SIG-M5 treated with dmso at 0.1 percent for 504 hours (cell line): ENCODE measurements around the gene CCDC3.
"Not testable (repeated sequence)": the region's sequence is repeated elsewhere in the genome, so short reads cannot be mapped to it uniquely, and the experiment has no call there.

Source experiments
- DNase-seq: peaks from one replicate; lab custom pipeline; 2025; ENCODE audit not compliant: unreplicated experiment; lab: John Stamatoyannopoulos, UW

Gene CCDC3

DNA sequence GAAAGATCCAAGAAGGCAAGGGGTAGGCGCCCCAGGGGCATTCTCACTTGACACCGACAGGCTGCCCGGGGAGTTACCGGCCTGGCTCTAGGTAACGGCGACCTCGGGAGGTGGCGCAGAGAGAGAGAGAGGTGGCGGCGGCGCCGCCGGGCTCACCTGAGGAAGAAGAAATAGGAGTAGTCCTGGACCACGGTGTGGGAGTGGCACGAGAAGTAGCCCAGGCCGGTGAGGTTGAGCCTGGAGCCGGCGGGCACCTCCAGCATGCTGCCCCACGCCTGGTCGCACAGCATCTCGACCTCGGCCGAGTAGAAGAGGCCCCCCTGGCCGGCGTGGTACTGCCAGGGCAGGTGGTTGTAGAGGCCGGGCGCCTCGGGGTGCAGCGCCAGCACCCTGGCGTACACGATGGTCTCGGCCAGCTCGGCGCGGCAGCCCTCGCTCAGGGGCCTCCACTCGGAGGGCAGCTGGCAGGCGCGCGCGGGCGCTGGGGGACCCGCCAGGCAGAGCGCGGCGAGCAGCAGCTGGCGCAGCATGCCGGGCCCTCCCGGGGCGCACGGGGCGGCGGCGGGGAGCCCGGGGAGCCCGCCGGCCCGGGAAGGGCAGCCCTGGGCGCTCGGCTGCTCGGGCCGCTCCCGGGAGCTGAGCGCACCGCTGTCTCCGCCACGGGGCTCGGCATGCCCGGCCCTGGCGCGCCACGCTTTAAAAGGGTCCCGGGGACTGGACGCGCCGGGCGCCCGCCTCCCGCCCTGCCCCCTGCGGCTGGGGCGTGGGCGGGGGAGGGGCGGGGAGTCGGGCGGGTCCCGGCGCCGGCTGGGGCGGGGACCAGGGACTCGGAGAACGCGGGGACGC is at the start of gene CCDC3:
Gene CCDC3, minus strand, starts transcription at position 673 of the 846 bp plus-strand sequence. Its CDS starts 143 bp downstream, at position 530.
- DNase-seq: no peak

DNA sequence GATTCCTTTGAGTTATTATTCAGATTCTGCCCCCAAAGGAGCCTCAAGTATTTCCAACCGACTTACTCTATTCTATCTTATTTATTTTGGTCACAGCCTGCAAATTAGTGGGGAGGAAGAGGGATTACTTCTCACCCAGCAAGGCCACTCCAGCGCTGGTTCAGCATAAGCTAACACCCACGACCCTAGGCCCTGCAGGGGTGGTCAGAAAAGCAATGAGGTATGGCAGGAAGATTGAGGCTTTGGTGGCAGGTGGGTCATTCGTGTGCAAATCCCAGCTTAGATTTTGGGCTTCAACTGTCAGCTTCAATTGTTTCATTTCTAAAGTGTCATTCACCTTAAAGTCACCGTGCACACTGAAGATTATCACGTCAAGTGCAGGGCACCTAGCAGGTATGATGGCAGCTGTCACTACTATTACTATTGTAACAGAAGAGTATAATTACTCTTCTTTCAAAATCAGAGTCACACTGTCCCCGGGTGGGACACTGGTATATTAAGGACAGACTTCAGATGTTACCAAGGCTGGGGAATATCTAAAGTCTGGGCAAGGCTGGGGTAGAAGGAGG is 49.7 kb upstream of the CCDC3 start:
- no peak for DNase-seq

DNA sequence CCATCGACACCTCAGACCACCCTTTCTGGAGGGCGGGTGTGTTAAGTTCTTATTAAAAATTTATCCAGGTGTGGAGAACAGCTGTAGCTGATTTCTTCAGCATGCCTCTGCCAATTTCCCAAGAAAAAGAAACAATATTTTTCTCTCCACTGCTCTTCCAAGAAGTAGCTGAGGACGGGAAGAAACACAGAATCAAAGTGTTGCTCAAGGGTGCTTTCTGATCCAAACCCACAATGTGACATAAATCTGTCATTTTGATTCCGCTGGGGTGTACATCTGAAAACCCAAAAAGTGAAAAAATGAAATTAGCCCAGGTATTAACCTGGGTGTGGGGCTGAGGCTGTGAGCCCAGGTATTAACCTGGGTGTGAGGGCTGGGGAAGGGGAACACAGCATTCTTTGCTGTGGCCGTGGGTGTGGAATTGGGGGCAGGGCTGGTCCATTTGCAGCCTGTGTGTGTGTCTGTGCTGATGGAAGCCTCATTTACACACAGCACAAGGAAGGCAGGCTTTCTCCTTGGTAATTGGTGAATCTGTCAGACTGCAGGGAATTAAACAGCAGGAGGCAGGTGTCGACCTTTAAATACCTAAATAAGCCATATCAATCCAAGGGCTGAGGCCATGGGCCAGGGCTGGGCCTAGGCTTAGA is 48.4 kb upstream of the CCDC3 start:
- no peak for DNase-seq

DNA sequence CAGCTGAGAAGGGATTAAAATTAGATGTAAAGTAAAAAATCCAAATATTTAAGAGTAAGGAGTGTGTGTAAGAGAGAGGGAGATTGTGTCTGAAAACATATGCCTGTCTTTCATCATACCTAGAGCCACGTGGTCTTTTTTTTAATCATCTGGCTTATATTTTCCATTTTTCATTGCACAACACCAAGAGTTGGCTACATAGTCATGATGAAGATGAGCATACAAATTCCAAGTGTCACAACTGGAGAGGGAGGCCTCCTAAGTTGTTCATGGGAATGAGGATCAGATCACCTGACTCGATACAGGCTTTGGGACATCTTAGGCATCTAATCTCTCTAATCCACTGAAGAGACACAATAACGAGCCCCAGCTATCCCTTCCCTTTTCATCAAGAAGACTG is 47.2 kb upstream of the CCDC3 start:
- no peak for DNase-seq

- DNase-seq: no peak
Measured at GRCh38 chr10:13047529-13048206, 46.2 kb upstream of the CCDC3 start.

GRCh38 chr10:13046851-13047528 is 45.5 kb upstream of the CCDC3 start:
- DNase-seq: no peak

DNA sequence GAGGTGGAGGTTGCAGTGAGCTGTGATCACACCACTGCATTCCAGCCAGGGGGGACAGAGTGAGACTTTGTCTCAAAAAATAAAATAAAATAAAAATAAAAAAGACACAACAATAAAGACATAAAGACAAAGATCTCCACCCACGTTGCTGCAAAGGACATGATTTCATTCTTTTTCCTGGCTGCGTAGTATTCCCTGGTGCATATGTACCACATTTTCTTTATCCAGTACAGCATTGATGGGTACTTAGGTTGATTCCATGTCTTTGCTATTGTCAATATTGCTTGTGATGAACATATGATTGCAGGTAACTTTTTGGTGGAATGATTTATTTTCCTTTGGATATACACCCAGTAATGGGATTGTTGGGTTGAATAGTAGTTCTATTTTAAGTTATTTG is 42.0 kb upstream of the CCDC3 start:
- no peak for DNase-seq

DNA sequence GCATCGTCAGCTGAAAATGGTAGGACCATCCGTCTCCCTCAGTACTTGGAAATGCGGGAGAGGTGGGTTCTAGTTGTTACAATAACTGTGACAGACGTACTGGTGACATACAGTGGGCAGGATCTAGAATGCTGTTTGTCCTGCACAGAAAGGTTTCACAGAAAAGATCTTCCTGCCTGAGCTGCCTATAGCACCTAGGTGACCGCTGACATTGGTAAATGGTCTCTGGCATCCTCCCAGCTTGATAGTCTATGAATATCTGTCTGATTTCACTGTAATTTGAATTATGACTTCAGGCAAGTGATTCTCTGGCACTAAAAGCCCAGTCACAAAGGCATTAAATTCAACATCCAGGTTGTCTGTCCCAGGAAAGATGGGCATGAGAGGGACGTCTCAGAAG is 38.2 kb upstream of the CCDC3 start:
- DNase-seq: no peak

GRCh38 chr10:13038391-13038790 is 36.9 kb upstream of the CCDC3 start:
- DNase-seq: no peak

GRCh38 chr10:13037832-13038231 is 36.3 kb upstream of the CCDC3 start:
- DNase-seq: no peak

GRCh38 chr10:13036841-13037240 is 35.3 kb upstream of the CCDC3 start:
- no peak for DNase-seq

GRCh38 chr10:13035731-13036130 is 34.2 kb upstream of the CCDC3 start:
- not testable (repeated sequence) for DNase-seq

- no peak for DNase-seq
Measured at GRCh38 chr10:13026873-13027272, 25.4 kb upstream of the CCDC3 start.

- DNase-seq: no peak
Measured at GRCh38 chr10:13023754-13024153, 22.2 kb upstream of the CCDC3 start.

- no peak for DNase-seq
Measured at GRCh38 chr10:13019280-13019679, 17.8 kb upstream of the CCDC3 start.

DNA sequence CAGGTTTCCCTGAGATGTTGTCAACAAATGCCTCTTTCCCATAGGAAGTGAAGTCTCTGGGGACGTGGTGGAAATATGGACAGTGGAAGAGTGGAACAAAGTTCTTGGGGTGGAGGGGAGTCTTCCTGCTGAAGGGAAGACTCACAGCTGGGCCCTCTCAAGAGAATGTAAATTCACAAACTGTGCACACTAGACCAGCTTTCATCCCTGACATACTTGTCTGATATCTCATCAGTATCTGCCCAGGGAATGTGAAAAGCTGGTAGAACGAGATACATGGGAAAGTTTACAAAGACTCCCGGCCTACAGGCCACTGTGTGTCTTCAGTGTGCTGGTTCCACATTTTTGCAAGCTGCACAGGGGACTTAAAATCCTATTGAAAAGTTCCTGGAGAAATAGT is 16.7 kb upstream of the CCDC3 start:
- DNase-seq: no peak

- DNase-seq: no peak
Measured at GRCh38 chr10:13016886-13017285, 15.4 kb upstream of the CCDC3 start.

GRCh38 chr10:13016426-13016825 is 14.9 kb upstream of the CCDC3 start:
- DNase-seq: no peak

GRCh38 chr10:13006037-13006436 is 4.5 kb upstream of the CCDC3 start:
- DNase-seq: no peak

DNA sequence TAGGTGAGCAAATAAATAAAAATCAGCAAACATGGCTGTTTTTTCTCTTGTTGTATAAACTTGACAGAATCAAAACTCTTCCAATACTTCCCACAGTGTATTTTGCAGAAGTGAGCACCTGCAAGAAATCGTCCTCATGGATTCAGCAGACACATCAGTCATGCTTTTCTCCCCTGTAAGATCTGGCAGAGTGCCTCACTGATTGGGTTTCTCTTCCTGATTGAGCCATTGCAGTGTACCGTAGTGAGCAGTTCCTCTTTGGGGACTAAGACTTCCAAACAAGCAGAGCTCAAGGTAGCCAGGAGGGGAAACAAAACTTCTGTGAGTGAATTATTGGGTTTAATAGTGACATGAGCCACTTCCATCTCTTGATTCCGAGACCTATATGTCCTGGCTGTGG is 2.2 kb upstream of the CCDC3 start:
- DNase-seq: peak; percentile 10

DNA sequence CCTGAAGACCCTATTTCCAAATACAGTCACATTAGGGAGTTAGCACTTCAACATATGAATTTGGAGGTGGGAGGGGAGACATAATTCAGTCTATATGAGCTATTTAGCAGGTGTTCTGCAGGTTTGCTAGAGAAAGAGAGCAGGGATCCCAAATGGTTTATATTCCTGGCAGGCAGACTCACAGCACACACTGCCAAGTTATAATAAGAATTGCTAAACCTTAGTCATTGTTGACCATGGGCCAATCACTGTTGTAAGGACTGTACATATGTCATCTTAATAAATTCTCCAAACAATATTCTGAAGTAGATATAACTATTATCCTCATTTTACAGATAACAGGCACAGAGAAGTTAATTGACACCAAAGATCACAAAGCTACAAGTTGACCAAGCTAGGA is 1.5 kb upstream of the CCDC3 start:
- DNase-seq: no peak
